ENCODE data around the gene UNC5C.

GRCh38 chr4:95300304-95300703, 248.5 kb downstream of the UNC5C start:
- TF ChIP-seq POLR2A (IDR thresholded peaks at IDR 0.05; ENCODE audit: low read depth, low read length), result no peak
- no peak for TF ChIP-seq CTCF (conservative IDR thresholded peaks at IDR 0.05; ENCODE audit: low read depth, low read length)
- no peak for TF ChIP-seq ELK1 (IDR thresholded peaks at IDR 0.05; ENCODE audit: borderline replicate concordance, low read depth, low read length)
- no peak for TF ChIP-seq SMC3 (IDR thresholded peaks at IDR 0.05; ENCODE audit: low read depth, low read length)
- TF ChIP-seq NFE2L2 (IDR thresholded peaks at IDR 0.05; ENCODE audit: low read depth, low read length), result no peak
- TF ChIP-seq RAD21 (IDR thresholded peaks at IDR 0.05; ENCODE audit: low read length), result no peak
